SU-DHL-6 (cell line): Measurements from ENCODE around the gene OVCH1.
"Not testable (repeated sequence)": the region's sequence is repeated elsewhere in the genome, so short reads cannot be mapped to it uniquely, and the experiment has no call there.

Experiments used
- H2AFZ ChIP-seq: fragments of 200-600 bp; sonication (generic); 2 replicates; pipeline ENCODE4 v1.6.1; 2014; ENCODE audit warnings: low read depth, mild to moderate bottlenecking, moderate library complexity, mixed read lengths, antibody characterized with exemption, low read length; ENCODE audit not compliant: severe bottlenecking
- H3F3A ChIP-seq: fragments of 200-600 bp; shearing (Covaris generic); 2 replicates; pipeline ENCODE4 v1.6.0; 2016; ENCODE audit warnings: antibody characterized with exemption, mild to moderate bottlenecking; ENCODE audit not compliant: insufficient read depth
- H3K27ac ChIP-seq: fragments of 200-600 bp; sonication (generic); 2 replicates; pipeline ENCODE4 v1.5.1; 2016; ENCODE audit warnings: low read depth, mild to moderate bottlenecking, low read length, moderate library complexity, mixed read lengths
- H3K27me3 ChIP-seq: fragments of 200-600 bp; sonication (generic), shearing (Covaris generic); 2 replicates; pipeline ENCODE4 v1.6.0; 2014; ENCODE audit warnings: mild to moderate bottlenecking, low read length
- H3K36me3 ChIP-seq: fragments of 200-600 bp; sonication (generic); 2 replicates; pipeline ENCODE4 v1.6.1; 2014; ENCODE audit warnings: mild to moderate bottlenecking, low read length, mixed read lengths
- H3K4me2 ChIP-seq: fragments of 300-600, 200-600 bp; shearing (Covaris generic), sonication (generic); 2 replicates; pipeline ENCODE4 v1.6.0; 2014; ENCODE audit warnings: low read length, low read depth, mild to moderate bottlenecking; ENCODE audit not compliant: poor library complexity, severe bottlenecking
- H3K4me3 ChIP-seq: fragments of 200-600 bp; sonication (generic); 2 replicates; pipeline ENCODE4 v1.5.1; 2014; ENCODE audit warnings: antibody characterized with exemption, low read length, mild to moderate bottlenecking, mixed read lengths; ENCODE audit not compliant: insufficient read depth, poor library complexity, severe bottlenecking
- H3K79me2 ChIP-seq: fragments of 200-600 bp; sonication (generic); 2 replicates; pipeline ENCODE4 v1.6.1; 2014; ENCODE audit warnings: mild to moderate bottlenecking, low read length, moderate library complexity; ENCODE audit not compliant: insufficient read depth
- H3K9ac ChIP-seq: fragments of 200-600 bp; sonication (generic); 2 replicates; pipeline ENCODE4 v1.7.0; 2014; ENCODE audit warnings: mild to moderate bottlenecking, low read length
- H3K9me2 ChIP-seq: fragments of 200-600 bp; sonication (generic); replicated peaks from 2 replicates; pipeline ENCODE4 v1.6.1; 2014; ENCODE audit warnings: low read length; ENCODE audit not compliant: insufficient read depth
- H3K9me3 ChIP-seq: fragments of 200-600 bp; sonication (generic); 2 replicates; pipeline ENCODE4 v1.6.1; 2014; ENCODE audit warnings: low read length, mixed read lengths; ENCODE audit not compliant: insufficient read depth
- H4K20me1 ChIP-seq: fragments of 200-600 bp; sonication (generic); 2 replicates; pipeline ENCODE4 v1.6.1; 2014; ENCODE audit warnings: low read depth, mild to moderate bottlenecking, antibody characterized with exemption, low read length, moderate library complexity, mixed read lengths
- EZH2phosphoT487 ChIP-seq: fragments of 200-600 bp; sonication (generic), shearing (Covaris generic); conservative IDR thresholded peaks from 2 replicates; pipeline ENCODE4 v1.6.1; 2018; ENCODE audit warnings: mild to moderate bottlenecking, antibody characterized with exemption, low read length, moderate library complexity, mixed read lengths
- TF ChIP-seq, protein P1 (sequence below): fragments of 200-600 bp; sonication (generic); IDR thresholded peaks from one replicate; pipeline ENCODE4 v1.5.1; 2017; ENCODE audit warnings: antibody characterized with exemption, mild to moderate bottlenecking, low read length, moderate library complexity; ENCODE audit not compliant: insufficient read depth, poor library complexity, severe bottlenecking

OVCH1 gene

DNA sequence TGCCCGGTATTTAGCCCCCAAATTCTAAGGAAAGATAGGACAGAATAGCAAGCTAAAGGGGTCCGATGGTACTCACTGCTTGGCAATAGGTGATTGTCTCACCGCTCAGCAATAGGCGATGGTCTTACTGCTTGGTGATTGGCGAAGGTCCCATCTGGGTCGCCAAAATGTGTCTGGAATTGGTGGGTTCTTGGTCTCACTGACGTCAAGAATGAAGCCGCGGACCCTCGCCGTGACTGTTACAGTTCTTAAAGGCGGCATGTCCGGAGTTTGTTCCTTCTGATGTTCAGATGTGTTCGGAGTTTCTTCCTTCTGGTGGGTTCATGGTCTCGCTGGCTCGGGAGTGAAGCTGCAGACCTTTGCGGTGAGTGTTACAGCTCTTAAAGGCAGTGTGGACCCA, 112.3 kb downstream of the OVCH1 start:
- H3K4me3 ChIP-seq, H3K36me3 ChIP-seq, H3K27me3 ChIP-seq, H2AFZ ChIP-seq, H3K9me3 ChIP-seq, H3K9me2 ChIP-seq, H3K27ac ChIP-seq, H3K9ac ChIP-seq, H4K20me1 ChIP-seq, H3K4me2 ChIP-seq: not testable (repeated sequence)
- Histone ChIP-seq H3K79me2 (peaks cover 23% of the 10 kb centered on the region), H3F3A (peaks cover 15% of the 10 kb centered on the region)

GRCh38 chr12:29382251-29382650, 115.2 kb downstream of the OVCH1 start:
- Histone ChIP-seq H3K4me2 (peak overlapping the region; percentile 95), H3K9ac (peak overlapping the region; percentile 86), H3K27ac (no peak overlapping the region), H3K36me3 (peaks cover 17% of the 10 kb centered on the region), H3K9me2 (no peaks in the 10 kb centered on the region), H3F3A (no peaks in the 10 kb centered on the region), H3K27me3 (no peaks in the 10 kb centered on the region), H2AFZ (peak overlapping the region; percentile 87), H3K9me3 (no peaks in the 10 kb centered on the region), H3K4me3 (no peak overlapping the region), H3K79me2 (peaks cover 36% of the 10 kb centered on the region), H4K20me1 (peaks cover 4% of the 10 kb centered on the region)
- TF ChIP-seq, protein P1, sequence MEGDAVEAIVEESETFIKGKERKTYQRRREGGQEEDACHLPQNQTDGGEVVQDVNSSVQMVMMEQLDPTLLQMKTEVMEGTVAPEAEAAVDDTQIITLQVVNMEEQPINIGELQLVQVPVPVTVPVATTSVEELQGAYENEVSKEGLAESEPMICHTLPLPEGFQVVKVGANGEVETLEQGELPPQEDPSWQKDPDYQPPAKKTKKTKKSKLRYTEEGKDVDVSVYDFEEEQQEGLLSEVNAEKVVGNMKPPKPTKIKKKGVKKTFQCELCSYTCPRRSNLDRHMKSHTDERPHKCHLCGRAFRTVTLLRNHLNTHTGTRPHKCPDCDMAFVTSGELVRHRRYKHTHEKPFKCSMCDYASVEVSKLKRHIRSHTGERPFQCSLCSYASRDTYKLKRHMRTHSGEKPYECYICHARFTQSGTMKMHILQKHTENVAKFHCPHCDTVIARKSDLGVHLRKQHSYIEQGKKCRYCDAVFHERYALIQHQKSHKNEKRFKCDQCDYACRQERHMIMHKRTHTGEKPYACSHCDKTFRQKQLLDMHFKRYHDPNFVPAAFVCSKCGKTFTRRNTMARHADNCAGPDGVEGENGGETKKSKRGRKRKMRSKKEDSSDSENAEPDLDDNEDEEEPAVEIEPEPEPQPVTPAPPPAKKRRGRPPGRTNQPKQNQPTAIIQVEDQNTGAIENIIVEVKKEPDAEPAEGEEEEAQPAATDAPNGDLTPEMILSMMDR: no peak
- TF ChIP-seq EZH2phosphoT487: no peak

GRCh38 chr12:29380536-29381523, 116.7 kb downstream of the OVCH1 start, which contains the start of gene ERGIC2:
Gene ERGIC2 (minus strand): TSS chr12:29381172. CDS start chr12:29371633, 9,539 bp downstream.
- peaks cover 24% of the 10 kb centered on the region for H3K36me3 ChIP-seq
- peak within 1 kb of the TSS; percentile 84 for H3K4me3 ChIP-seq
- H3K4me2 ChIP-seq: peak within 1 kb of the TSS; percentile 95
- H3K9me3 ChIP-seq: no peaks in the 10 kb centered on the region
- H3K27me3 ChIP-seq: no peaks in the 10 kb centered on the region
- H3K79me2 ChIP-seq: peaks cover 50% of the 10 kb centered on the region
- peak within 1 kb of the TSS; percentile 87 for H2AFZ ChIP-seq
- H3K9me2 ChIP-seq: no peaks in the 10 kb centered on the region
- TF ChIP-seq, protein P1: no peak
- no peak for TF ChIP-seq EZH2phosphoT487
- peak within 1 kb of the TSS; percentile 86 for H3K9ac ChIP-seq
- H3F3A ChIP-seq: no peaks in the 10 kb centered on the region
- H3K27ac ChIP-seq: peak within 1 kb of the TSS; percentile 78
- peaks cover 5% of the 10 kb centered on the region for H4K20me1 ChIP-seq
